CD4-positive, alpha-beta T cell (primary cell): ENCODE measurements around the gene GPR68. TPM values are rescaled to one million over a fixed set of nuclear protein-coding genes. Genes with fewer than 3 reads are reported as not detected.

Experiments used
- ATAC-seq: fragments of 200-7000 bp; cut with Tn5 transposase; one replicate; pipeline ENCODE4 v1.10.0; 2022; ENCODE audit warnings: mild to moderate bottlenecking; ENCODE audit not compliant: poor library complexity
- CTCF ChIA-PET: fragments of 350-600 bp; sonication (Branson Sonifier 250); formaldehyde crosslinking; loops from one replicate; lab custom pipeline; 2021; ENCODE audit warnings: antibody characterized with exemption, inconsistent platforms; lab: Charles Lee
- POLR2A ChIA-PET: fragments of 350-600 bp; sonication (Branson Sonifier 250); formaldehyde crosslinking; loops from one replicate; lab custom pipeline; 2021; ENCODE audit warnings: antibody characterized with exemption, inconsistent platforms; lab: Charles Lee
- DNase-seq, 14 experiments: peaks; one replicate each; pipeline ENCODE4 v3.0.0-alpha.2; 2013 to 2020; ENCODE audit warnings: mixed read lengths in 2 of 14
- H3K27ac ChIP-seq, 2 donors: one replicate each; pipeline versions ENCODE4 v1.5.1 to v1.7.0; 2013; ENCODE audit warnings: low read length in 2 of 2, low read depth in 1 of 2, mild to moderate bottlenecking in 1 of 2
- H3K27me3 ChIP-seq, 2 experiments: 1 replicate in 1 of 2; 2 replicates in 1 of 2; pipeline versions ENCODE4 v1.6.1 to v1.7.0; 2013; ENCODE audit warnings: low read length in 2 of 2, control low read depth in 1 of 2, mild to moderate bottlenecking in 1 of 2, moderate library complexity in 1 of 2; ENCODE audit not compliant: insufficient read depth in 2 of 2, control insufficient read depth in 1 of 2
- H3K36me3 ChIP-seq: one replicate; pipeline ENCODE4 v1.6.1; 2013; ENCODE audit warnings: low read length, control low read depth; ENCODE audit not compliant: insufficient read depth
- H3K4me1 ChIP-seq: one replicate; pipeline ENCODE4 v1.6.1; 2013; ENCODE audit warnings: low read length, control low read depth; ENCODE audit not compliant: insufficient read depth
- H3K4me3 ChIP-seq: one replicate; pipeline ENCODE4 v1.5.1; 2013; ENCODE audit warnings: mild to moderate bottlenecking, low read length, moderate library complexity
- H3K9me3 ChIP-seq, 2 experiments: 1 replicate in 1 of 2; 2 replicates in 1 of 2; pipeline versions ENCODE4 v1.6.1 to v1.7.0; 2013; ENCODE audit warnings: low read length in 2 of 2, mild to moderate bottlenecking in 2 of 2, control low read depth in 1 of 2, moderate library complexity in 1 of 2; ENCODE audit not compliant: control insufficient read depth in 1 of 2, insufficient read depth in 1 of 2
- H3K27ac Mint-ChIP-seq: one replicate; pipeline ENCODE4 v1.8.0; 2020; ENCODE audit warnings: mixed read lengths
- H3K27me3 Mint-ChIP-seq: one replicate; pipeline ENCODE4 v1.8.0; 2021; ENCODE audit warnings: mixed read lengths
- H3K36me3 Mint-ChIP-seq: one replicate; pipeline ENCODE4 v1.8.0; 2021; ENCODE audit warnings: low read depth, mixed read lengths
- H3K4me1 Mint-ChIP-seq: one replicate; pipeline ENCODE4 v1.8.0; 2021; ENCODE audit warnings: low read depth, mixed read lengths
- H3K4me3 Mint-ChIP-seq: one replicate; pipeline ENCODE4 v1.8.0; 2020; ENCODE audit warnings: mild to moderate bottlenecking, mixed read lengths
- H3K9me3 Mint-ChIP-seq: one replicate; pipeline ENCODE4 v1.8.0; 2020; ENCODE audit warnings: mixed read lengths
- CTCF ChIP-seq: fragments of 200-600 bp; IDR thresholded peaks from one replicate; pipeline ENCODE4 v1.8.0; 2022; ENCODE audit warnings: antibody characterized with exemption, mild to moderate bottlenecking
- intact Hi-C, 2 experiments: fragments of 100-400 bp; cut with DNase I in 1 of 2; cut with micrococcal nuclease in 1 of 2; formaldehyde crosslinking; loops; one replicate each; pipeline versions ENCODE4 v1.15.1 to v1.9.0; 2023 to 2025; cut with DNase I, micrococcal nuclease
- total RNA-seq, 174 experiments: library from RNA in 2 of 174; stranded (reverse) in 2 of 174; gene quantifications; one replicate each; pipeline ENCODE4 v1.2.3 and lab custom pipeline; 2021 to 2026

Gene GPR68
- total RNA-seq, 2 experiments from 2014 or later = 2.8 to 2.9 TPM

- ChIA-PET CTCF (interaction anchor here (1.0 to 4.7 kb wide), 5 partner anchors 10 to 76 kb away, joined by 3 to 19 read pairs (median 9); no protein-coding TSS in a partner anchor), POLR2A (interaction anchor here (0.6 to 10.0 kb wide), 27 partner anchors 8 to 859 kb away, joined by 3 to 187 read pairs (median 4); partner anchors contain the start of genes CCDC88C, PPP4R3A and RPS6KA5)
- Mint-ChIP-seq H3K36me3 (peaks cover 30% of the 10 kb centered on the region), H3K4me1 (peaks cover 97% of the 10 kb centered on the region), H3K9me3 (peaks cover 4% of the 10 kb centered on the region), H3K27me3 (no peaks in the 10 kb centered on the region), H3K4me3 (peak overlapping the region; percentile 90), H3K27ac (peak overlapping the region; percentile 85)
- peak overlapping the region; percentile 65 for H3K4me3 ChIP-seq
- no peaks in the 10 kb centered on the region for H3K27me3 ChIP-seq
- peaks cover 7% of the 10 kb centered on the region for H3K36me3 ChIP-seq
- DNase-seq (peak in 2 of 14 experiments; percentile 24 to 32), ATAC-seq (no peak)
- peaks cover 92% of the 10 kb centered on the region for H3K4me1 ChIP-seq
- TF ChIP-seq CTCF = no peak
- H3K9me3 ChIP-seq = peaks cover 0 to 9% of the 10 kb centered on the region in 2 experiments
- intact Hi-C loops = loop anchor here (2.0 to 10.0 kb wide), 5 partner anchors 14 to 858 kb away; partner anchors contain the start of genes CCDC88C (in 1 of the 2) and RPS6KA5 (in 1 of the 2)
- peak overlapping the region; percentile 97 for H3K27ac ChIP-seq
Observed at GRCh38 chr14:91243074-91243471, 1.4 kb downstream of the GPR68 start.

GRCh38 chr14:91242635-91243034 lies 1.9 kb downstream of the GPR68 start:
- Histone ChIP-seq H3K27me3 (no peaks in the 10 kb centered on the region), H3K4me3 (peak overlapping the region; percentile 65), H3K4me1 (peaks cover 87% of the 10 kb centered on the region), H3K9me3 (peaks cover 0 to 9% of the 10 kb centered on the region in 2 experiments), H3K36me3 (peaks cover 7% of the 10 kb centered on the region), H3K27ac (peak overlapping the region; percentile 97)
- peaks cover 34% of the 10 kb centered on the region for H3K36me3 Mint-ChIP-seq
- H3K4me3 Mint-ChIP-seq = peak overlapping the region; percentile 90
- H3K27me3 Mint-ChIP-seq = no peaks in the 10 kb centered on the region
- peaks cover 4% of the 10 kb centered on the region for H3K9me3 Mint-ChIP-seq
- peak overlapping the region; percentile 85 for H3K27ac Mint-ChIP-seq
- ChIA-PET CTCF (interaction anchor here (1.3 kb wide), 1 partner anchor 65 kb away, joined by 11 read pairs; no protein-coding TSS in a partner anchor), POLR2A (interaction anchor here (0.7 to 10.0 kb wide), 17 partner anchors 7 to 182 kb away, joined by 3 to 187 read pairs (median 11); partner anchors contain the start of gene RPS6KA5)
- ATAC-seq (no peak), DNase-seq (no peak)
- TF ChIP-seq CTCF = no peak
- peaks cover 97% of the 10 kb centered on the region for H3K4me1 Mint-ChIP-seq
- intact Hi-C loops = loop anchor here (2.0 to 10.0 kb wide), 5 partner anchors 14 to 858 kb away; partner anchors contain the start of genes CCDC88C (in 1 of the 2) and RPS6KA5 (in 1 of the 2)

- DNase-seq (peak in 4 of 14 experiments; percentile 62 to 75 (median 73)), ATAC-seq (no peak)
- Histone ChIP-seq H3K4me1 (peaks cover 84% of the 10 kb centered on the region), H3K27me3 (no peaks in the 10 kb centered on the region), H3K36me3 (peaks cover 2% of the 10 kb centered on the region), H3K9me3 (peaks cover 0 to 9% of the 10 kb centered on the region in 2 experiments), H3K4me3 (peak overlapping the region; percentile 65), H3K27ac (peak overlapping the region; percentile 56 to 97)
- intact Hi-C loops = loop anchor here (2.0 to 10.0 kb wide), 5 partner anchors 13 to 857 kb away; partner anchors contain the start of genes CCDC88C (in 1 of the 2) and RPS6KA5 (in 1 of the 2)
- Mint-ChIP-seq H3K9me3 (no peaks in the 10 kb centered on the region), H3K27ac (peak overlapping the region; percentile 85), H3K27me3 (no peaks in the 10 kb centered on the region), H3K4me1 (peaks cover 92% of the 10 kb centered on the region), H3K36me3 (peaks cover 34% of the 10 kb centered on the region), H3K4me3 (peak overlapping the region; percentile 90)
- ChIA-PET CTCF (no interaction called here), POLR2A (interaction anchor here (0.6 to 10.0 kb wide), 14 partner anchors 8 to 619 kb away, joined by 3 to 187 read pairs (median 4); no protein-coding TSS in a partner anchor)
- no peak for TF ChIP-seq CTCF
Observed at GRCh38 chr14:91241863-91242262, 2.6 kb downstream of the GPR68 start.
